Tibial nerve (tissue), 3 donors: ENCODE measurements around the gene QPRT.
"Not testable (repeated sequence)": the region's sequence is repeated elsewhere in the genome, so short reads cannot be mapped to it uniquely, and the experiment has no call there.

Experiments used
- POLR2A ChIP-seq, 2 donors: fragments of 450-650 bp; IDR thresholded peaks; one replicate each; pipeline ENCODE4 v1.6.1; 2017; ENCODE audit warnings: antibody characterized with exemption in 2 of 2, mild to moderate bottlenecking in 2 of 2, moderate library complexity in 2 of 2
- TF ChIP-seq, protein P1 (sequence below), 5 experiments: fragments of 200-600 bp in 3 of 5; fragments of 450-650 bp in 2 of 5; sonication (generic) in 3 of 5; IDR thresholded peaks; one replicate each; pipeline ENCODE4 v1.5.1; 2016 to 2019; ENCODE audit warnings: antibody characterized with exemption in 5 of 5, mild to moderate bottlenecking in 3 of 5, moderate library complexity in 2 of 5

DNA sequence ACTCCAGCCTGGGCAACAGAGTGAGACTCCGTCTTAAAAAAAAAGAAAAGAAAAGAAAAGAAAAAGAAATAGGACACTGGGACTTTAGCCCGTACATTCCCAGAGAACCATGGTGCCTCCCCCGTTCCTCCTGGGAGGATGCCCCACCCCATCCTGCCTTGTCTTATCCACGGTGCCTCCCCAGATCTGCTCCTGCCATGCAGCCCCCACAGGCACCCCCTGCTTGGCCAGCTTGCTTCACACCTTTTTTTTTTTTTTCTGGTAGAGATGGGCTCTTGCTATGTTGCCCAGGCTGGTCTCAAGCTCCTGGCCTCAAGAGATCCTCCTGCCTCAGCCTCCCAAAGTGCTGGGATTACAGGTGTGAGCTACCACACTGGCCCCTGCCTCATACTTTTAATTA is 67.5 kb downstream of the QPRT start:
- TF ChIP-seq, protein P1, sequence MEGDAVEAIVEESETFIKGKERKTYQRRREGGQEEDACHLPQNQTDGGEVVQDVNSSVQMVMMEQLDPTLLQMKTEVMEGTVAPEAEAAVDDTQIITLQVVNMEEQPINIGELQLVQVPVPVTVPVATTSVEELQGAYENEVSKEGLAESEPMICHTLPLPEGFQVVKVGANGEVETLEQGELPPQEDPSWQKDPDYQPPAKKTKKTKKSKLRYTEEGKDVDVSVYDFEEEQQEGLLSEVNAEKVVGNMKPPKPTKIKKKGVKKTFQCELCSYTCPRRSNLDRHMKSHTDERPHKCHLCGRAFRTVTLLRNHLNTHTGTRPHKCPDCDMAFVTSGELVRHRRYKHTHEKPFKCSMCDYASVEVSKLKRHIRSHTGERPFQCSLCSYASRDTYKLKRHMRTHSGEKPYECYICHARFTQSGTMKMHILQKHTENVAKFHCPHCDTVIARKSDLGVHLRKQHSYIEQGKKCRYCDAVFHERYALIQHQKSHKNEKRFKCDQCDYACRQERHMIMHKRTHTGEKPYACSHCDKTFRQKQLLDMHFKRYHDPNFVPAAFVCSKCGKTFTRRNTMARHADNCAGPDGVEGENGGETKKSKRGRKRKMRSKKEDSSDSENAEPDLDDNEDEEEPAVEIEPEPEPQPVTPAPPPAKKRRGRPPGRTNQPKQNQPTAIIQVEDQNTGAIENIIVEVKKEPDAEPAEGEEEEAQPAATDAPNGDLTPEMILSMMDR (IDR thresholded peaks at IDR 0.05) = not testable (repeated sequence)
- not testable (repeated sequence) for TF ChIP-seq POLR2A (IDR thresholded peaks at IDR 0.05)
